CD1c-positive myeloid dendritic cell (primary cell): ENCODE data around the gene CBR1.
A peak's percentile ranks its signal among the peaks of the same experiment; 100 is the strongest.

Source experiments
- DNase-seq: peaks from one replicate; pipeline ENCODE4 v3.0.0-alpha.2; 2016; ENCODE audit errors: extremely low spot score

CBR1 gene

GRCh38 chr21:36115138-36115730 is 45.4 kb downstream of the CBR1 start:
- no peak for DNase-seq

GRCh38 chr21:36117286-36117741 is 47.5 kb downstream of the CBR1 start:
- peak; percentile 22 for DNase-seq

DNA sequence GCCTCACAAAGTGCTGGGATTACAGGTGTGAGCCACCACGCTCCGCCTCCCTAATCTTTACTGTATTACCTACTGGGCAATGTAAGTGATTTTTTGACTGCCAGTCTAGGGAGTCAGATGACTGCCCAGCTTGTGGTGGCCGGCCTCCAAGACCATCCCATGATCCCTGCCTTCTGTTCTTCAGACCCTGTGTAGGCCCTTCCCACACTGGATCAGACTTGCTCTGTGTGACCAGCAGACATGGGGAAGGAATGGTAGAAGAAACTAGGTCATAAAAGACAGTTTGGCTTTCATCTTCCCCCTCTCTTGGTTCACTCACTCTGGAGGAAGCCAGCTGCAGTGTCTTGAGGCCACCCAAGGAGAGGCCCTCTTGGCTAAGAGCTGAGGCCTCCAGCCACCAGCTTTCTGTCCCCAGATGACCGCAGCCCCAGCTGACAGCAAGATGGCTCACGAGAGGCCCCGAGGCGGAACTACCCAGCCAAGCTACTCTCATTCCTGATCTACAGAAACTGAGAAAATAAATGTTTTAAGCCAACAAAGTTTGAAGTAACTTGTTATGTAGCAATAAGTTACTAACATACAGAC is 50.6 kb downstream of the CBR1 start:
- no peak for DNase-seq
